Activated CD8-positive, alpha-beta T cell treated with anti-CD3 and anti-CD28 coated beads for 36 hours (primary cell): ENCODE data around the gene STPG2. TPM values are rescaled to one million over a fixed set of nuclear protein-coding genes. Genes with fewer than 3 reads are reported as not detected.

Experiments used
- ATAC-seq: fragments of 200-7000 bp; cut with Tn5 transposase; one replicate; pipeline ENCODE4 v1.10.0; 2021; ENCODE audit warnings: mild to moderate bottlenecking, moderate library complexity
- CTCF ChIA-PET: fragments of 350-600 bp; sonication (Branson Sonifier 250); formaldehyde crosslinking; loops from one replicate; lab custom pipeline; 2021; ENCODE audit warnings: antibody characterized with exemption; lab: Charles Lee
- POLR2A ChIA-PET: fragments of 350-600 bp; sonication (Branson Sonifier 250); formaldehyde crosslinking; loops from one replicate; lab custom pipeline; 2021; ENCODE audit warnings: antibody characterized with exemption; lab: Charles Lee
- DNase-seq: peaks from one replicate; pipeline ENCODE4 v3.0.0-alpha.2; 2020
- H3K27ac Mint-ChIP-seq: one replicate; pipeline ENCODE4 v1.8.0; 2021; ENCODE audit warnings: mild to moderate bottlenecking, mixed read lengths
- H3K27me3 Mint-ChIP-seq: one replicate; pipeline ENCODE4 v1.8.0; 2021; ENCODE audit warnings: mixed read lengths
- H3K36me3 Mint-ChIP-seq: one replicate; pipeline ENCODE4 v1.8.0; 2021; ENCODE audit warnings: low read depth, mixed read lengths
- H3K4me1 Mint-ChIP-seq: one replicate; pipeline ENCODE4 v1.8.0; 2021; ENCODE audit warnings: low read depth, mixed read lengths
- H3K4me3 Mint-ChIP-seq: one replicate; pipeline ENCODE4 v1.8.0; 2021; ENCODE audit warnings: mild to moderate bottlenecking, moderate library complexity, mixed read lengths
- H3K9me3 Mint-ChIP-seq: one replicate; pipeline ENCODE4 v1.8.0; 2021; ENCODE audit warnings: mixed read lengths
- intact Hi-C: fragments of 100-400 bp; cut with micrococcal nuclease; formaldehyde crosslinking; loops from one replicate; pipeline ENCODE4 v1.10.0; 2022
- total RNA-seq, 2 experiments: library from RNA; stranded (reverse); gene quantifications; one replicate each; pipeline ENCODE4 v1.2.3, GENCODE V29; 2021
- TF ChIP-seq, protein P1 (sequence below): fragments of 200-600 bp; IDR thresholded peaks from one replicate; pipeline ENCODE4 v1.8.0; 2022; ENCODE audit warnings: antibody characterized with exemption, mild to moderate bottlenecking

STPG2 gene
- total RNA-seq, 2 experiments from 2014 or later = 0.16 to 0.18 TPM

DNA sequence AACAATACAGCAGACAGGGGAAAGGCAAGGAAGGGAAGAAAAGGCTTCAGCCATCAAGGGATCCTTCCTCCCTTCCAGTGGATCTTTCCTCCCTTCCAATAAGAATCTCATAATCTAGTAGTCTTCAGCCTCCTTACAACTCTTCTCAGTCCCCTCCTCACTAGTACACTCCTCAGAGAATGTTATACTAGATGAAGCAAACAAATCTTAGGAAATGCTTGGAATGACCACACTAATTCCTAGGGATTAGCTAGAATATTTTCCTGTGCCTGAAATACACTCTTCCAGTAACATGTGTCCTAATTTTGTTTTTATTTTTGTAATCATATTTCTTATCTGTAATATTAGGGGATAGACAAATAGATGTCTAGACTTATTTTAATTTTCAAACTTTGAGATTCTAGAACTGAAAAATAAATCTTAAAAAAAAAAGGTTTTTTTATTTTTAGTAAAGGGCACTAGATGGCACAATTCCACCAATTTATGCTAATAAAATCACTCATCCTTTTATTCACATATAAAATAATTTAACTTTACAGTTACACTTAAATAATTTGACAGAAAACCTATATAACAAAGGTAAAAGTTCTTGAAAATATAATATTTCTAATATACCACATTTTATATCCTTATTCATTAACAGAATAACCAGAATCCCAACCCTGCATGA lies 7.0 kb upstream of the STPG2 start:
- H3K27me3 Mint-ChIP-seq = no peaks in the 10 kb centered on the region
- no peaks in the 10 kb centered on the region for H3K9me3 Mint-ChIP-seq
- intact Hi-C loops = no loop called here
- DNase-seq (no peak), ATAC-seq (no peak)
- H3K27ac Mint-ChIP-seq = no peak overlapping the region
- H3K4me1 Mint-ChIP-seq = peaks cover 14% of the 10 kb centered on the region
- H3K4me3 Mint-ChIP-seq = no peak overlapping the region
- H3K36me3 Mint-ChIP-seq = no peaks in the 10 kb centered on the region
- CTCF ChIA-PET = interaction anchor here (0.9 to 2.0 kb wide), 3 partner anchors 11 to 906 kb away, joined by 3 to 7 read pairs (median 4); partner anchors contain the start of gene METAP1
- POLR2A ChIA-PET = interaction anchor here (0.8 kb wide), 1 partner anchor 54 kb away, joined by 3 read pairs; no protein-coding TSS in a partner anchor
- TF ChIP-seq, protein P1, sequence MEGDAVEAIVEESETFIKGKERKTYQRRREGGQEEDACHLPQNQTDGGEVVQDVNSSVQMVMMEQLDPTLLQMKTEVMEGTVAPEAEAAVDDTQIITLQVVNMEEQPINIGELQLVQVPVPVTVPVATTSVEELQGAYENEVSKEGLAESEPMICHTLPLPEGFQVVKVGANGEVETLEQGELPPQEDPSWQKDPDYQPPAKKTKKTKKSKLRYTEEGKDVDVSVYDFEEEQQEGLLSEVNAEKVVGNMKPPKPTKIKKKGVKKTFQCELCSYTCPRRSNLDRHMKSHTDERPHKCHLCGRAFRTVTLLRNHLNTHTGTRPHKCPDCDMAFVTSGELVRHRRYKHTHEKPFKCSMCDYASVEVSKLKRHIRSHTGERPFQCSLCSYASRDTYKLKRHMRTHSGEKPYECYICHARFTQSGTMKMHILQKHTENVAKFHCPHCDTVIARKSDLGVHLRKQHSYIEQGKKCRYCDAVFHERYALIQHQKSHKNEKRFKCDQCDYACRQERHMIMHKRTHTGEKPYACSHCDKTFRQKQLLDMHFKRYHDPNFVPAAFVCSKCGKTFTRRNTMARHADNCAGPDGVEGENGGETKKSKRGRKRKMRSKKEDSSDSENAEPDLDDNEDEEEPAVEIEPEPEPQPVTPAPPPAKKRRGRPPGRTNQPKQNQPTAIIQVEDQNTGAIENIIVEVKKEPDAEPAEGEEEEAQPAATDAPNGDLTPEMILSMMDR = peak; percentile 51

DNA sequence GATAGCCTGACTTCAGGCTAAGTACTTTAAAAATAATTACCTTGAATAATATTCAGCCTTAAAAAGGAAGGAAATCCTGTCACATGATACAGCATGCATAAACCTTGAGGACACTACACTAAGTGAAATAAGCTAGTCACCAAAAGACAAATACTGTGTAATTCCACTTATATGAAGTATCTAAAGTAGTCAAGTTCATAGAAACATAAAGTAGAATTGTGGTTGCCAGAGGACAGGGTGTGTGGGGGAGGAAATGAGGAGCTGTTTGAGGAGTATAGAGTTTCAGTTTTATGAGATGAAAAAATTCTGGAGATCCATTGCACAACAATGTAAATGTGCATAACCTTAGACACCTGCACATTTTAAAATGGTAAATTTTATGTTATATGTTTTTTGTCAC lies 5.6 kb upstream of the STPG2 start:
- Mint-ChIP-seq H3K4me3 (no peak overlapping the region), H3K27me3 (no peaks in the 10 kb centered on the region), H3K36me3 (peaks cover 2% of the 10 kb centered on the region), H3K4me1 (peaks cover 19% of the 10 kb centered on the region), H3K9me3 (peaks cover 3% of the 10 kb centered on the region), H3K27ac (no peak overlapping the region)
- intact Hi-C loops = loop anchor here (10.0 kb wide), 1 partner anchor 296 kb away; no protein-coding TSS in a partner anchor
- ATAC-seq (peak; percentile 49), DNase-seq (no peak)
- ChIA-PET CTCF (interaction anchor here (2.0 kb wide), 1 partner anchor 846 kb away, joined by 7 read pairs; the partner anchor contains the start of gene METAP1), POLR2A (no interaction called here)
- TF ChIP-seq, protein P1 = no peak

- no peaks in the 10 kb centered on the region for H3K4me1 Mint-ChIP-seq
- intact Hi-C loops = no loop called here
- H3K4me3 Mint-ChIP-seq = no peak overlapping the region
- DNase-seq = no peak
- peaks cover 5% of the 10 kb centered on the region for H3K27me3 Mint-ChIP-seq
- ChIA-PET CTCF (no interaction called here), POLR2A (no interaction called here)
- H3K9me3 Mint-ChIP-seq = peaks cover 2% of the 10 kb centered on the region
- H3K27ac Mint-ChIP-seq = no peak overlapping the region
- TF ChIP-seq, protein P1 = no peak
- H3K36me3 Mint-ChIP-seq = no peaks in the 10 kb centered on the region
- no peak for ATAC-seq
Measured at GRCh38 chr4:98126141-98126540, 17.1 kb downstream of the STPG2 start.

- POLR2A ChIA-PET = no interaction called here
- TF ChIP-seq, protein P1 = no peak
- CTCF ChIA-PET = no interaction called here
Measured at GRCh38 chr4:98125585-98125984, 17.7 kb downstream of the STPG2 start.

GRCh38 chr4:98117363-98117762 lies 25.9 kb downstream of the STPG2 start:
- TF ChIP-seq, protein P1 = no peak
- Mint-ChIP-seq H3K9me3 (peaks cover 15% of the 10 kb centered on the region), H3K27ac (no peak overlapping the region), H3K27me3 (no peaks in the 10 kb centered on the region), H3K36me3 (no peaks in the 10 kb centered on the region), H3K4me3 (no peak overlapping the region), H3K4me1 (no peaks in the 10 kb centered on the region)
- ChIA-PET POLR2A (no interaction called here), CTCF (no interaction called here)
- ATAC-seq (no peak), DNase-seq (no peak)
- intact Hi-C loops = no loop called here

More at GRCh38 chr4:98125585-98125984, 17.7 kb downstream of the STPG2 start:
- intact Hi-C loops = no loop called here
- Mint-ChIP-seq H3K9me3 (peaks cover 2% of the 10 kb centered on the region), H3K27ac (no peak overlapping the region), H3K4me1 (no peaks in the 10 kb centered on the region), H3K4me3 (no peak overlapping the region), H3K36me3 (no peaks in the 10 kb centered on the region), H3K27me3 (peaks cover 2% of the 10 kb centered on the region)
- no peak for ATAC-seq
- no peak for DNase-seq
